Femur (tissue), 1 donor: ENCODE data around the gene KCNG2.

Source experiments
- DNase-seq: peaks from one replicate; pipeline ENCODE4 v3.0.0-alpha.2; 2017

The KCNG2 gene

GRCh38 chr18:79944126-79944731 lies 146.5 kb downstream of the KCNG2 start:
- DNase-seq = no peak

DNA sequence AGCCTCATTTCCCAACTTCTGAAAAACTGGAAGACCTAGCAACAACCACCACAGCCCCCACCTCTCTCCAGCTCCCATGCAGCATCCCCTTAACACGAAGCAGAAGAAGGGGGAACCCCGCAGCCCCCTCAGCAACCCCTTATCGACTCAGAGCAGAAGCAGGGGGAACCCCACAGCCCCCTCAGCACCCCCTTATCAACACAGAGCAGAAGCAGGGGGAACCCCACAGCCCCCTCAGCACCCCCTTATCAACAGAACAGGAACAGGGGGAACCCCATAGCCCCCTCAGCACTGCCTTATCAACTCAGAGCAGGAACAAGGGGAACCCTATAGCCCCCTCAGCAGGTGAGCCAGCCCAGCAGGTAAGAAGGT lies 147.0 kb downstream of the KCNG2 start:
- DNase-seq = no peak

GRCh38 chr18:79945118-79946042 lies 147.6 kb downstream of the KCNG2 start:
- no peak for DNase-seq

- no peak for DNase-seq
These were observed 149.5 kb downstream of the KCNG2 start for GRCh38 chr18:79947054-79947755.

DNA sequence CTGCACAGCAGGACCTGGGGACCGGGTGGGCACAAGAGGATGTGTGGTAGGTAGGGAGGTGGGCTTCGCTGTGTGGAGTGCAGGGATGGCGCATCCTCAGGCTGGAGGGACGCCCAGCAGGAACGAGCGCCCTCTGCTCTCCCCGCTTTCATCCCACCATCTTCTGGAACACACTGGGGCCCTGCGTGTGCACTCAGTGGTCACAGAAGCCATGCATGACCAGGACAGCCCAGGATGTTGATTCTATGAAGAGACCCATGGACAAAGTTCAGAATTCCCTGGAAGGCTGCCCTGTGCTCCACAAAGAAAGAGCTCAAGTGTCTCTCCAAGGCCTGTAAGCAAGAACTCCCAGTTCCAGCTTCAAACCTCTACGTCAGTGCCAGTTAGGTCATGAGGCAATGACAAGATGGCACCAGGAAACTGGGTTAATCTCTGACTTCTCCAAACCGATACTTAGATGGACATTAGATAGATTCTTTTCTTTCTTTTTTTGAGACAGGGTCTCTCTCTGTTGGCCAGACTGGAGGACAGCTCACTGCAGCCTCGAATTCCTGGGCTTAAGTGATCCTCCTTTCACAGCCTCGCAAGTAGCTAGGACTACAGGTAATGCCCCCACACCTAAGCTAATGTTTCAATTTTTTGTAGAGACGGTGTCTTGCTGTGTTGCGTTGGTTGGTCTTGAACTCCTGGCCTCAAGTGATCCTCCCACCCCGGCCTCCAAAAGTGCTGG lies 150.3 kb downstream of the KCNG2 start:
- no peak for DNase-seq

DNA sequence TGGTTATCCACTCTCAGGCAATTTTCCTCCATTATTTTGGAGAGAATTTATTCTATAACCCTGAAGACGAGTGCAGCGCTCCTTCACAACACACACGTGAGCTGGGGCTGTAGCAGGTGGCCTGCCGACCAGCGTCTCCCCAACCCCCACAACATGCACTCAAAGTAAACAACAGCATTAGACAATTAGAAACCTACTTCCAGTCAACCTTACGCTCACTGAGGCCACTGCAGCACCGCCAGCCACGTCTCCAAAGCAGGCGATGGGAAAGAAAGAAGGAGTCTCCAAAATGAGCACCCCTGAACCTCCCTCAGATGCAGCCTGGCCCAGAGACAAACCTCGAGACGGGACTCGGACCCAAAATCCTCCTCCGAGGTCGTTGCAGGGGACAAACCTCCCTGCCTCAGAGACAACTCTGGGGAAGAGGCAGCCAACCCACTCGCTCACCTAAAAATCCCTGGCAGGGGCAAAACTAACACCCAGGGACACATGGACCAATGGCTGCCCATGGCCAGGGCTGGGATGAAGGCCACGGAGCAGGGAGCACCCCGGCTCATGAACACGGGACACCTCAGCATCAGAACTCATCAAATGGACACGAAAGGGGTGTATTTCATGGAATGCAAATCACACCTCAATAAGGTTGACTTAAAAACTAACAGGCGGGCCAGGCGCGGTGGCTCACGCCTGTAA lies 151.1 kb downstream of the KCNG2 start:
- DNase-seq = no peak
